ENCODE results near the gene PLPPR2.
A peak's percentile ranks its signal among the peaks of the same experiment; 100 is the strongest.
"Not testable (repeated sequence)": the region's sequence is repeated elsewhere in the genome, so short reads cannot be mapped to it uniquely, and the experiment has no call there.

PLPPR2 gene

DNA sequence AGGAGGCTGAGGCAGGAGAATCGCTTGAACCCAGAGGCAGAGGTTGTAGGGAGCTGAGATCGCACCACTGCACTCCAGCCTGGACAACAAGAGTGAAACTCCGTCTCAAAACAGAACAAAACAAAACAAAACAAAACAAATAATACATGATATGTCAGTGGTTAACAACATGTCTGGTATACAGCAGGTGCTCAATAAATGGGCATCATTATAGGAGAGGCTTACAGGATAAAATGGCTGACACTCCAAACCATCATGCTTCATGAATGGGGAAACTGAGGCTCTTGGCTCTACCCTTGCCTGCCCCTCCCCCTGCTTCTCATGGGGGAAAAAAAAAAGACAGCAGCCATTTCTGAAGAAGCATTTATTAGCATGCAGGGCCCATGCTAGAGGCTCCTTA, 12.8 kb upstream of the PLPPR2 start:
- no peak for DNase-seq

DNA sequence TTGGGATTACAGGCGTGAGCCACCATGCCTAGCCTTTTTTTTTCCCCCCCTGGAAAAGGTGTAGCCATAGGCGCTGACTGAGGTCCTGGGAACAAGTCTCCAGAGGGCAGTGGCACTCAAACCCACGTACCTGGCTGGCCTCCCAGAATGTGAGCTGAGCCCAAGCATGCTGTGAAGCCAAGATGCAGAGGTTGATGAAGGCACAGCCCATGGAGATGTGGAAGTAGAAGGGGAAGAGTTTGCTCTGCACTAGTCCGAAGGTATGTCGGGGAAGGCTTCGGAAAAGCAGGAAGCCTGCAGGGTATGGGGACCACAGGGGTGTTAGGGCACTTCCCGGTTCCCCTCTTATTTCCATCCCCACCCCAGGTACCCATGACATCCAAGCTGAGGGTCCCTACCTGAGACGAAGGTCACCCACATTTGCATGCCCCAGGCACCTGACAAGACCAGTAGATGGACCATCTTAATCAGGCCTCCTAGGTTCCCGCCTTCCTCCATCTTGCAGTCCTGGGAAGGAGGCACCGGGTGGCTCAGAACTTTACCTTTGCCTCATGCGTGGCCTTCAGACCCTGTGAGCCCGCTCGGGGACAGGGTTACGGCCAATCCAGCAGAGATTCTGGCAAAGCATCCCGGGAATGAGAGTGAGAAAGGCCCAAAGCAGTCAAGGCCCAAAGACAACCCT, 10.0 kb upstream of the PLPPR2 start:
- no peak for DNase-seq

- peak; percentile 98 for DNase-seq
These were observed 8.9 kb upstream of the PLPPR2 start, which contains the start of the genes CCDC159 and TMEM205 for GRCh38 chr19:11346104-11346940. Gene CCDC159 (plus strand): TSS chr19:11346519. CDS start chr19:11346607, 88 bp downstream. Gene TMEM205 (minus strand): TSS chr19:11346268. CDS start chr19:11345619, 649 bp downstream.

- DNase-seq = no peak
These were observed 7.6 kb upstream of the PLPPR2 start for GRCh38 chr19:11347546-11348039.

- DNase-seq = no peak
These were observed 6.1 kb upstream of the PLPPR2 start for GRCh38 chr19:11349171-11349570.

DNA sequence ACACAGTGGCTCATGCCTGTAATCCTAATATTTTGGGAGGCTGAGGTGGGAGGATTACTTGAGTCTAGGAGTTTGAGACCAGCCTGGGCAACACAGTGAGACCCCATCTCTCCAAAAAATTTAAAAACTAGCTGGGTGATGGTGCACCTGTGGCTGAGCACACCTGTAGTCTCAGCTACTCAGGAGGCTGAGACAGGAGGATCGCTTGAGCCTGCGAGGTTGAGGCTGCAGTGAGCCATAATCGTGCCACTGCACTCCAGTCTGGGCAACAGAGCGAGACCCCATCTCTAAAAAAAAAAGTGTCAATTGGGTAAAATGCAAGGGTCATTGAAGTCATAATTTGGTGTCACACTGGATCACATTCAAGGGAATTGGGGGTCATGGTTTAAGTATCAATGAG, 1.1 kb upstream of the PLPPR2 start:
- DNase-seq = not testable (repeated sequence)

DNA sequence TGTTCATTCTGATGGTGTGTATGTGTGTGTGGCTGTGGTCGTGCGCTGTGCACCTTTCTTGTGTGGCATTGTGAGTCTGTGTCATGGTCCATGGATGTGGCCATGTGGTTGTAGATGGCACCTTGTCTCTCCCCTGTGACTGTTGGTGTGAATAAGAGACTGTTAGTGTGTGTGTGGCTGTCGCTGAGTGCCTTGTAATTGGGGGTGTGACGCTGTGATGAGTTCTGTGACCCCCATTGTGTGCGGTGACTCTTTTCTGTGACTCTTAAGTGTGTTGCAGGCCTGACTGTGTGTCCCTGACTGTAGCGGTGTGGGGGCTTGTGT, 804 bp downstream of the PLPPR2 start:
- no peak for DNase-seq

DNA sequence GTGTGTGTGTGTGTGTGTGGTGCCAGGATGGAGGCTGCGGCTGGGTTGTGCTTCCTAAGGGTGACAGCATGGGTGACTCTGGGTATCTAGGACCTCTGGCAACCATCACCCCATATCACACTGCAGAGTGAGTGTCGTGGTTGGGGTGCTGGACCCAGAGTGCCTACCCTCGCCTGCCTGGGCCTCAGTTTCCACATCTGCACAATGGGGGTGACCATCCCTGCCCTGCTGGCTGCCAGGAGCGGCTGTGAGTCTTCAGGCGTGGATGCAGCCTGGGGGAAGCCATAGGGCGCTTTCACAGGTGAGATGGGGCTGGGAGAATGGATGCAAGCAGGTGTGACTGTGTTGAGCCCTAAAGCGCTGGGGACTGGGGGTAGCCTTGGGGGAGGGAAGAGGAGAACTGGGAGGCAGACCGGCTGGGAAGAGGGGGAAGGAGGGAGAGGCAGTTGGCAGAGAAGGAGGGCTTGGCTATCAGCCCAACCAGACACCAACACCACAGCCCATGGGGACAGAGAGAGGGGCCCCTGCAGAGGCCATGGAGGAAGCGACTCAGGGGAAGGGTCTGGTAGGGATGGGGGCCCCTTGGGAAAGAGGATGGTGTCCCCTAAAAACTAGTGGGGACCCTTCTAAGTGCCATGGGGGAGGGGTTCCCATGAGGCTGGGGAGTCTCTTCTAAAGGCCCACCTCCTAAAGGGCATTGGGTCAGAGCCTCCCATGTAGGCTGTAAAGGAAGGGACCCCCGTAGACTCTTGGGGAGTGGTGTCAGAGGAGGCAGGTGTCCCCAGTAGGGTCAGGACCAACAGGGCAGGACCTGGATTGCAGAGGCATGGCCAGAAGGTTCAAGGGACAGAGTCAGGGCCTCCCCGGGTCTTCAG, 1.7 kb downstream of the PLPPR2 start:
- DNase-seq = no peak

GRCh38 chr19:11359421-11359820, 4.2 kb downstream of the PLPPR2 start:
- DNase-seq = no peak

DNA sequence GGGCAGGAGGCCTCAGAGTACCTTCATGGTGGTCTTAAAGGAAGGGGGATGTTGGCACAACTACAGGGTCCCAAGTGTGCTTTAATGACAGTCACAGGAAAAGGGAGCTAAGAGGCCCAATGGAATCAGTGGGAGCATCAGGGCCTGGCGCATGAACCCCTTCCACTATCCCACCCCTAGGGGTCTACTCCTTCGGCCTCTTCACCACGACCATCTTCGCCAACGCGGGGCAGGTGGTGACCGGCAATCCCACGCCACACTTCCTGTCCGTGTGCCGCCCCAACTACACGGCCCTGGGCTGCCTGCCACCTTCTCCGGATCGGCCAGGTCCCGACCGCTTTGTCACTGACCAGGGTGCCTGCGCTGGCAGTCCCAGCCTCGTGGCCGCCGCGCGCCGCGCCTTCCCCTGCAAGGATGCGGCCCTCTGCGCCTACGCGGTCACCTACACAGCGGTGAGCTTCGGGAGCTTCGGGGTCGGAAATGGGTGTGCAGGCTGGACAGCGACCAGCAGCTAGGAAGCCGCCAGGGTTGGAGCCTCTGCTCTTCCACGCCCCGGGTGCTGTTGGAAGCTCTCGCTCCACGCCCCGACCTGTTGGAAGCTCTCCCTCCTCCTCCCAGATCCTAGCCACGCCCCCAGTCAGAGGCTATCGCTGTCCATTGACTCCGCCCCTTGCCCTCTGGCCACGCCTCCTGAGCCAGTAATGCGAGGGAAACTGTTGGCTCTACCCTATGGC, 6.0 kb downstream of the PLPPR2 start:
- DNase-seq = no peak

DNA sequence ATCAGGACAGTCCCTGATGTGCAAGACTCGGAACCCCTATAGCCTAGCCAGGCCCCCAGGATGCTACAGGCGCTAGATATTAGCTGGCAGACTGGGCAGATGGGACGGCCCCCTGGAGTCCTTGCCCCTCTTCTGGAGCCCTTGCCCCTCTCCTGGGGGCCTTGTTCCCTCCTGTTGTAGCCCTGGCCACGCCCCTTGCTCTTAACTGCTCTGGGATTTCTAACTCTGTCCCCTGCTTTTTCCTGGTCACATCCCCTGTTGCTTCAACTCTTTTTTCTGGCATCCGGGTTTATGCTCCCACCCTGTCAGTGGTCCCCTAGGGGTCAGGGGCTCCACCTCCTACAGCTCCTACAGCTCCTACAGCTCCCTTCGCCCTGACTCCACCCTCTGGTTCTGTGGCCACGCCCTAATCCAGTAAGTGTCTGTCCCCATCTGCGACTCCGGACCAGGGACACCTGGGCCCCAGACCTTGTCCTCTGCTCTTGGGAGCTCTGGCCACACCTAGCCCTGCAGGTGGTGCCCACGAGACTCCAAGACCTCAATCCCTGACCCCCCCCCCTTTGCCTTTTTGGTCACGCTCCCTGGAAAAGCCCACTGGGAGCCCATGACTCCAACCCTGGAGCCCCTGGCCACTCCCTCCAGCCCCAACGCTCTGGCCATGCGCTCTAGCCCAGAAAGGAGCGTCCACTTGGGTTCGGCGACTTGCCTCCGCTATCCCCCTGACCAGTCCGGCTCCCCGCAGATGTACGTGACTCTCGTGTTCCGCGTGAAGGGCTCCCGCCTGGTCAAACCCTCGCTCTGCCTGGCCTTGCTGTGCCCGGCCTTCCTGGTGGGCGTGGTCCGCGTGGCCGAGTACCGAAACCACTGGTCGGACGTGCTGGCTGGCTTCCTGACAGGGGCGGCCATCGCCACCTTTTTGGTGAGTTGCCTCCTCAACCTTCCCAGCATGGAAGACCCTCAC, 6.8 kb downstream of the PLPPR2 start:
- DNase-seq = no peak

GRCh38 chr19:11363881-11364280, 8.6 kb downstream of the PLPPR2 start:
- DNase-seq = no peak

DNA sequence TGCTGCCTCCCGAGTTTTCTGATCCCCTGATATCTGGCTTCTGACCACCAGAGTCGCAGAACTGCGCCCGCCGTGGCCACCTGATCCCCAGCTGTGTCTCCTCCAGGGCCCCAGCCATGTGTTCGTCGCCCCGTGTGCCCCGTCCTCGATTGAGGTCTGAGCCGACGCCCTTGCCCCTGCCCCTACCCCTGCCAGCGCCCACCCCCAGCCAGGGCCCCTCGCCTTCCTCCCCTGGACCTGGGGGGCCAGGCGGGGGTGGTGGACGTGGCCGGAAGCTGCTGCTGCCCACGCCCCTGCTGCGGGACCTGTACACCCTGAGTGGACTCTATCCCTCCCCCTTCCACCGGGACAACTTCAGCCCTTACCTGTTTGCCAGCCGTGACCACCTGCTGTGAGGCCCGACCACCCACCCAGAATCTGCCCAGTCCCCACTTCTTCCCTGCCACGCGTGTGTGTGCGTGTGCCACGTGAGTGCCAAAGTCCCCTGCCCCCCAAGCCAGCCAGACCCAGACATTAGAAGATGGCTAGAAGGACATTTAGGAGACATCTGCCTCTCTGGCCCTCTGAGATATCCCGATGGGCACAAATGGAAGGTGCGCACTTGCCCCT, 9.2 kb downstream of the PLPPR2 start:
- no peak for DNase-seq

DNA sequence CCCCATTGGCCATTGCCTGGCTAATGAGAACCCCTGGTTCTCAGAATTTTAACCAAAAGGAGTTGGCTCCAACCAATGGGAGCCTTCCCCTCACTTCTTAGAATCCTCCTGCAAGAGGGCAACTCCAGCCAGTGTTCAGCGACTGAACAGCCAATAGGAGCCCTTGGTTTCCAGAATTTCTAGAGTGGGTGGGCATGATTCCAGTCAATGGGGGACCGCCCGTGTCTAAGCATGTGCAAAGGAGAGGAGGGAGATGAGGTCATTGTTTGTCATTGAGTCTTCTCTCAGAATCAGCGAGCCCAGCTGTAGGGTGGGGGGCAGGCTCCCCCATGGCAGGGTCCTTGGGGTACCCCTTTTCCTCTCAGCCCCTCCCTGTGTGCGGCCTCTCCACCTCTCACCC, 9.7 kb downstream of the PLPPR2 start:
- DNase-seq = no peak

GRCh38 chr19:11365557-11366117, 10.4 kb downstream of the PLPPR2 start:
- no peak for DNase-seq

GRCh38 chr19:11367528-11367927, 12.3 kb downstream of the PLPPR2 start:
- DNase-seq = no peak

DNA sequence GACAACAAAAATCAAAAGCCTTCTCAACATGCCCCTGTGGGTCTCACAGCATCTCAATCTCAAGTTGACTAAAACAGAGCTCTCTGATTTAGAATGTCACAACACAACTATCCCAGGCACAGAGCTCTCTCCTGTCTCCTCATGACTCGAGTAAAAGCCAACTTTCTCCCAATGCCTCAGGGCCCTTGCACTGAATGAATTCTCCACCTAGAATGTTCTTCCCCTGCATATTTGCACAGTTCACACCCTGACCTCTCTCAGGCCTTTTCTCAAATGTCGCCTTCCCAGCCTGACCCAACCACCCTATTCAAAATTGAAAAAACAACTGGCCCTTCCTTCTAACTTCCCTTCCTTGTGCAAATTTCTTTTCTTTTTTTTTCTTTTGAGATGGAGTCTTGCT, 15.5 kb downstream of the PLPPR2 start:
- no peak for DNase-seq

- peak; percentile 80 for DNase-seq
These were observed 18.1 kb downstream of the PLPPR2 start for GRCh38 chr19:11373166-11373884.

DNA sequence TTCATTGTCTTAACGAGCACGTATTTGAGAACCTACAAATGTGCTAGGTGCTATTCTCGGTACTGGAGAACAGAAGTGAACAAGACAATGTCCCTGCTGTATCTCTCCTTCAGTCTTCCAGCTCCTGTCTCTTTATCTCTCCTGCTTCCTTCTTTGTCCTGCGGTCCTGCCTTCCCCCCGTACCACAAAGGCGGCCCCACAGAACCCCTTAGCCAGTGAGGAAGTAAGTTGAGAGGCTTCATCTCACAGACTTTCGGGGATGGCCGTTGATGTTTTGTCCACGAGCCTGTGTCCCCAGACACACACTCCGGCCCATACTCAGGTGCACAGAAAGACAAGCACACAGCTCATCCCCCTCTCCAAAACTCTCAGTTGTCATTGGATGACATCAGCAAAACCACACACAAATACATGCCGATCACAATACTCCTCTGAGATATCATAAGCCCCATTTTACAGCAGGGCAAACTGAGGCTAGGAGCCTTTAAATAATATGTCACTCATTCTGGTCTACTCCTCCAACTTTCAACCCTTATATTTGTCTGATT, 18.7 kb downstream of the PLPPR2 start:
- no peak for DNase-seq

Measured in DMS153 (cell line).